GM12878 (cell line): ENCODE results near the gene KRT4. TPM values are rescaled to one million over a fixed set of nuclear protein-coding genes. Genes with fewer than 3 reads are reported as not detected.

Source experiments
- ATAC-seq: fragments of 200-7000 bp; cut with Tn5 transposase; 3 replicates; pipeline ENCODE4 v1.9.1; 2020; ENCODE audit warnings: mild to moderate bottlenecking, moderate library complexity
- BruUV-seq: library from RNA; stranded (reverse); fragments of 400-500 nt; replicated peaks from 2 replicates; lab custom pipeline; 2021; lab: Mats Ljungman, UMichigan
- CTCF ChIA-PET: fragments of 300-600 bp; sonication (Branson Sonifier 250); formaldehyde crosslinking; extraction: SDS; loops from one replicate; lab custom pipeline; 2021; ENCODE audit warnings: inconsistent platforms; lab: Yijun Ruan, JAX
- POLR2A ChIA-PET: fragments of 350-600 bp; formaldehyde crosslinking; extraction: SDS; loops from one replicate; lab custom pipeline; 2021; ENCODE audit warnings: inconsistent platforms; lab: Charles Lee
- RAD21 ChIA-PET: fragments of 300-600 bp; sonication (Branson Sonifier 250); formaldehyde crosslinking; loops from one replicate; lab custom pipeline; 2023; ENCODE audit warnings: antibody characterized with exemption; ENCODE audit not compliant: unreplicated experiment; lab: Charles Lee
- SMC1A ChIA-PET: fragments of 300-600 bp; sonication (Branson Sonifier 250); formaldehyde crosslinking; loops from one replicate; lab custom pipeline; 2023; ENCODE audit not compliant: unreplicated experiment, uncharacterized antibody; lab: Charles Lee
- DNase-seq: peaks from one replicate; pipeline ENCODE4 v3.0.0-alpha.2; 2011; ENCODE audit warnings: low read depth, low spot score
- FAIRE-seq: peaks from 3 replicates; lab custom pipeline; 2011; peaks lifted over from hg19 to GRCh38; lab: Jason Lieb, UNC
- H2AFZ ChIP-seq: 2 replicates; pipeline ENCODE4 v1.6.0; 2011; ENCODE audit warnings: low read depth, low read length, control low read depth; ENCODE audit not compliant: control insufficient read depth
- H3K27ac ChIP-seq: 2 replicates; pipeline ENCODE4 v1.5.1; 2011; ENCODE audit warnings: control low read depth; ENCODE audit not compliant: control insufficient read depth, insufficient read depth
- H3K27me3 ChIP-seq, 2 experiments: replicated peaks in 1 of 2; 2 replicates each; pipeline versions ENCODE4 v1.6.0 to v1.6.1; 2011; ENCODE audit warnings: low read length in 1 of 2; ENCODE audit not compliant: control insufficient read depth in 2 of 2, insufficient read depth in 2 of 2
- H3K36me3 ChIP-seq, 2 experiments: 2 replicates each; pipeline ENCODE4 v1.5.1; 2011; ENCODE audit warnings: low read length in 1 of 2; ENCODE audit not compliant: control insufficient read depth in 2 of 2, insufficient read depth in 2 of 2
- H3K4me1 ChIP-seq: 2 replicates; pipeline ENCODE4 v1.6.1; 2011; ENCODE audit warnings: mild to moderate bottlenecking, low read length, moderate library complexity, mixed read lengths; ENCODE audit not compliant: control insufficient read depth, insufficient read depth
- H3K4me2 ChIP-seq: 2 replicates; pipeline ENCODE4 v1.6.0; 2011; ENCODE audit warnings: control low read depth; ENCODE audit not compliant: control insufficient read depth, insufficient read depth
- H3K4me3 ChIP-seq: fragments of 200-600 bp; sonication (generic); 2 replicates; pipeline ENCODE4 v1.5.1; 2016
- H3K79me2 ChIP-seq: 2 replicates; pipeline ENCODE4 v1.6.0; 2011; ENCODE audit warnings: low read length; ENCODE audit not compliant: control insufficient read depth, insufficient read depth
- H3K9ac ChIP-seq: 2 replicates; pipeline ENCODE4 v1.8.0; 2011; ENCODE audit warnings: low read length, control low read depth, mixed read lengths; ENCODE audit not compliant: control insufficient read depth, insufficient read depth
- H3K9me3 ChIP-seq: replicated peaks from 3 replicates; pipeline ENCODE4 v1.5.1; 2011; ENCODE audit warnings: mild to moderate bottlenecking, low read length; ENCODE audit not compliant: control insufficient read depth, insufficient read depth
- H4K20me1 ChIP-seq: 2 replicates; pipeline ENCODE4 v1.6.0; 2011; ENCODE audit not compliant: control insufficient read depth, insufficient read depth
- EZH2 ChIP-seq: IDR thresholded peaks from 2 replicates; pipeline ENCODE4 v1.6.1; 2012; ENCODE audit warnings: low read depth, mild to moderate bottlenecking, control low read depth, inconsistent platforms, low read length, borderline replicate concordance; ENCODE audit not compliant: control insufficient read depth
- MTA2 ChIP-seq: fragments of 450-650 bp; IDR thresholded peaks from 2 replicates; pipeline ENCODE4 v1.6.1; 2016; ENCODE audit warnings: low read depth, mild to moderate bottlenecking, moderate library complexity
- RUNX3 ChIP-seq: IDR thresholded peaks from 2 replicates; pipeline ENCODE4 v1.6.1; 2012; ENCODE audit warnings: low read length, inconsistent platforms
- SMAD1 ChIP-seq: fragments of 450-650 bp; IDR thresholded peaks from 2 replicates; pipeline ENCODE4 v1.6.1; 2018; ENCODE audit warnings: mild to moderate bottlenecking, low read depth; ENCODE audit not compliant: partially characterized antibody
- SREBF1 ChIP-seq: IDR thresholded peaks from 2 replicates; pipeline ENCODE4 v1.6.1; 2012; ENCODE audit warnings: mild to moderate bottlenecking, low read length
- SRF ChIP-seq, 2 experiments: IDR thresholded peaks; 2 replicates each; pipeline ENCODE4 v1.6.1; 2011; ENCODE audit warnings: low read depth in 2 of 2, low read length in 2 of 2, mild to moderate bottlenecking in 1 of 2, moderate library complexity in 1 of 2
- ZBTB40 ChIP-seq: fragments of 450-650 bp; IDR thresholded peaks from 2 replicates; pipeline ENCODE4 v1.6.1; 2016; ENCODE audit warnings: mild to moderate bottlenecking, moderate library complexity, borderline replicate concordance
- WGBS: methylation state at CpG from one replicate; pipeline ENCODE4 v1.1.6; 2016; ENCODE audit warnings: low lambda C conversion rate; ENCODE audit not compliant: insufficient replicate concordance, insufficient coverage; ENCODE audit errors: missing lambda C conversion rate; 5-methylcytosine and 5-hydroxymethylcytosine counted together
- in situ Hi-C: fragments of 300-500 bp; cut with MboI; formaldehyde crosslinking; loops from 9 replicates; pipeline ENCODE4 v1.14.3; 2018; ENCODE audit warnings: mixed read lengths
- intact Hi-C: fragments of 100-400 bp; cut with micrococcal nuclease; formaldehyde crosslinking; loops from one replicate; pipeline ENCODE4 v1.14.2; 2022; ENCODE audit not compliant: unreplicated experiment
- polyA plus RNA-seq, 11 experiments: library from polyadenylated mRNA; depleted of rRNA in 4 of 11; unstranded in 6 of 11; stranded (reverse) in 5 of 11; fragments of >200 nt; fragmentation: Nextera tagmentation in 4 of 11; fragmentation: Illumina TruSeq in 1 of 11; extraction: Ambion mirVana in 4 of 11; extraction: Trizol in 1 of 11; gene quantifications; 1 replicate in 1 of 11; 2 replicates in 10 of 11; pipeline versions ENCODE4 v1.2.1 to v1.2.3, GENCODE V29; 2011 to 2016; ENCODE audit warnings: inconsistent platforms in 2 of 11, missing spikeins in 2 of 11, low read depth in 1 of 11
- total RNA-seq, 4 experiments: library from RNA; depleted of rRNA in 3 of 4; stranded (reverse); fragments of >200 nt in 3 of 4; fragmentation: Illumina TruSeq in 1 of 4; extraction: Trizol in 1 of 4; gene quantifications; 2 replicates each; pipeline versions ENCODE4 v1.2.1 to v1.2.3, GENCODE V29; 2013 to 2021

KRT4 gene
- total and polyA plus RNA-seq, 10 of the 15 experiments (the other 5 are each of a cell fraction or from before 2014, with no cell fraction given), result not detected

DNA sequence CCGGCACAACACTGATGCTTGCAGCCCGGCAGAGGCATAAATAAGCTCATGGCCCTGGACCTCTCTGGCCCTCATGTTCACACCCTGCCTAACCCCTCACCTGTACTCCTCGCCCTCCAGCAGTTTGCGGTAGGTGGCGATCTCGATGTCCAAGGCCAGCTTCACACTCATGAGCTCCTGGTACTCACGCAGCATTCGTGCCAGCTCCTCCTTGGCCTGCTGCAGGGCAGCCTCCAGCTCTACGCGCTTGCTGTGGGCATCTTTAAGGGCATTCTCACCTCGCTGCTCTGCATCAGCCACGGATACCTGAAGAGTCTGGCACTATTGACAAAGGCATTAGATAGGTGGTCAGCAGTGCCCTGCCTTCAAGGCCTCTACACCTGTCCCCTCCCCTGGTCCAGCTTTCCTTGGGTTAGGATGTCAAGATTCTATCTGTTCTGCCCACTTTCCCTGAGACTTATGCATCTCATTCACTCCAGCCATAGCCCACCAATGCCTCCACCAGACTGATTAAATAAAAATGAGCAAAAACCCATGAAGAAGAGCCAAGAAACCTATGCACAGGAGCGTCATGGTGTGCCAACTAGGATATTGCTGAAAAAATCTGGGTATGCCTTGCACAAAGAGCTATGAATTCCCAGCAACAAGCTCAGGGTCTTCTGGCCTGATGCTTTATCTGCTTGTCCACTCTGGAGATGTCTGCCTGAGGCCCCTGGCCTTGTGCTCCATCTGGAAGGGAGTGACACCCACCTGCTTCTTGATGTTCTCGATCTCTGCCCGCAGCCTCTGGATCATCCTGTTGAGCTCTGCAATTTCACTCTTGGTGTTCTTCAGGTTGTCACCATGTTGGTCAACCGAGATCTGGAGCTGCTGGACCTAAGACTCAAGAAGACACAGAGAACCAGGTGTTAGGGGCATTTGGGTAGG lies 6.1 kb downstream of the KRT4 start:
- in situ Hi-C loops, result no loop called here
- no peak for TF ChIP-seq EZH2
- no peak for TF ChIP-seq SREBF1
- 33% methylated on average over 16 of the region's 16 CpGs for WGBS
- DNase-seq, result no peak
- Histone ChIP-seq H3K27me3 (peaks cover 0 to 3% of the 10 kb centered on the region in 2 experiments; a peak in 1 of 4 replicates), H2AFZ (no peak overlapping the region), H3K79me2 (no peaks in the 10 kb centered on the region), H3K4me1 (no peaks in the 10 kb centered on the region), H4K20me1 (no peaks in the 10 kb centered on the region), H3K4me2 (no peak overlapping the region), H3K9me3 (no peaks in the 10 kb centered on the region), H3K36me3 (no peaks in the 10 kb centered on the region), H3K9ac (no peak overlapping the region), H3K27ac (no peak overlapping the region), H3K4me3 (no peak overlapping the region)
- FAIRE-seq, result no peak
- SMC1A ChIA-PET, result no interaction called here
- ATAC-seq, result no peak
- POLR2A ChIA-PET, result no interaction called here
- no TSS peak for BruUV-seq
- RAD21 ChIA-PET, result interaction anchor here (0.5 kb wide), 1 partner anchor 688 kb away, joined by 3 read pairs; no protein-coding TSS in a partner anchor
- CTCF ChIA-PET, result no interaction called here
- intact Hi-C loops, result no loop called here

- Histone ChIP-seq H3K79me2 (no peaks in the 10 kb centered on the region), H3K27me3 (peaks cover 0 to 5% of the 10 kb centered on the region in 2 experiments; a peak in 1 of 4 replicates), H3K4me2 (no peak overlapping the region), H3K9me3 (no peaks in the 10 kb centered on the region), H3K27ac (no peak overlapping the region), H4K20me1 (no peaks in the 10 kb centered on the region), H3K4me1 (no peaks in the 10 kb centered on the region), H3K36me3 (no peaks in the 10 kb centered on the region), H2AFZ (no peak overlapping the region), H3K4me3 (no peak overlapping the region), H3K9ac (no peak overlapping the region)
- TF ChIP-seq MTA2 (no peak), ZBTB40 (no peak), RUNX3 (no peak), SRF (IDR thresholded peaks at IDR 0.05; ENCODE audit: low read depth in 2 of 2, low read length in 2 of 2) (no peak), SMAD1 (no peak), SREBF1 (no peak)
- ChIA-PET CTCF (no interaction called here), RAD21 (interaction anchor here (0.5 kb wide), 1 partner anchor 687 kb away, joined by 3 read pairs; no protein-coding TSS in a partner anchor), POLR2A (no interaction called here), SMC1A (no interaction called here)
- ATAC-seq (no peak), DNase-seq (no peak), FAIRE-seq (no peak)
- intact Hi-C loops, result no loop called here
- no TSS peak for BruUV-seq
- in situ Hi-C loops, result no loop called here
- 14% methylated on average over 11 of the region's 11 CpGs for WGBS
Observed at GRCh38 chr12:52806821-52807543, 6.9 kb downstream of the KRT4 start.
